Measurements from ENCODE around the gene CHCHD5. TPM values are rescaled to one million over a fixed set of nuclear protein-coding genes. Genes with fewer than 3 reads are reported as not detected.

Gene CHCHD5
- total RNA-seq, 2 donors from 2014 or later, result 26.3 to 35.4 TPM

DNA sequence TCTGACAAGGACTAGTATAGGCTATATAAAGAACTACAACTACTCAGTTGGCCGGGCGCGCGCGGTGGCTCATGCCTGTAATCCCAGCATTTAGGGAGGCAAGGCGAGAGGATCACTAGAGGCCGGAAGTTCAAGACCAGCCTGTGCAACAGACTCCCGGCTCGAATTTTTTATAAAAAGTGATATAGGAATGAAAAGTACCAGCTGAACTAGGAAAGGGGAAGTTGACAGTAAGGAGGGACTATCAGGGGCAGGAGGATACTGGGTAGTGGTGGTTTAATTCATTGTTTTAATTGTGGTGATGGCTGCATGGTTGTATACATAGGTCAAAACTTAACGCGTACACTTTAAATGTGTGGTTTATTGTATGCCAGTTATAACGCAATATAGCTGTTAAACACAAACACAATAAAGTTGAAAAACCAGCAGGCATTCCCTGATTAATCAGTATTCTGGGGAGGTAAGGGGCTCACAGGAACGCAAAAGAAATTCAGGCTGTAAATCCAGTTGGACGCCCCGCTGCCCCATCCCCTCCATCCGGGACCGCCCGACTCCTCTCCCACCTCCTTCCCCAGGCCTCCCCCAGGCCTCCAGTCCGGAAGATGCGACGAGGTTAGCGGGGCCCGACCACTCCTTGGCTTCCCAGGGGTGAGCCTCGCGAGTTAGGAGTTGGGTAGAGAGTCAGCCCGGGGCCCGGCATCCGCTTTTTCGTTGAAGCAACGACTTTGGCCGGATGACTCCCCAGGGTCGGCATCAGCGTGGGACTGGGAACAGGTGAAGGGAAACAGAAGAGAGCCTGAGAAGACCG lies 42.9 kb upstream of the CHCHD5 start:
- peaks cover 5% of the 10 kb centered on the region for H3K4me1 ChIP-seq (replicated peaks)
- intact Hi-C loops (cut with DNase I), result loop anchor here (2.0 to 5.0 kb wide), 2 partner anchors 41 to 59 kb away; partner anchors contain the start of genes CHCHD5 and TTL
- no peak for DNase-seq (ENCODE audit: low spot score)
- H3K27ac ChIP-seq, result peak overlapping the region; percentile 86 to 87
- H3K9me3 ChIP-seq, result no peaks in the 10 kb centered on the region
- no peak for TF ChIP-seq POLR2A (IDR thresholded peaks at IDR 0.05)
- no peak for TF ChIP-seq POLR2AphosphoS5 (IDR thresholded peaks at IDR 0.05)
- no peak for TF ChIP-seq CTCF (IDR thresholded peaks at IDR 0.05)
- 20% methylated on average over 34 of the region's 34 CpGs for WGBS
- peak overlapping the region; percentile 60 to 67 for H3K4me3 ChIP-seq
- no peaks in the 10 kb centered on the region for H3K27me3 ChIP-seq (replicated peaks; ENCODE audit: insufficient read depth)
- H3K36me3 ChIP-seq, result no peaks in the 10 kb centered on the region

DNA sequence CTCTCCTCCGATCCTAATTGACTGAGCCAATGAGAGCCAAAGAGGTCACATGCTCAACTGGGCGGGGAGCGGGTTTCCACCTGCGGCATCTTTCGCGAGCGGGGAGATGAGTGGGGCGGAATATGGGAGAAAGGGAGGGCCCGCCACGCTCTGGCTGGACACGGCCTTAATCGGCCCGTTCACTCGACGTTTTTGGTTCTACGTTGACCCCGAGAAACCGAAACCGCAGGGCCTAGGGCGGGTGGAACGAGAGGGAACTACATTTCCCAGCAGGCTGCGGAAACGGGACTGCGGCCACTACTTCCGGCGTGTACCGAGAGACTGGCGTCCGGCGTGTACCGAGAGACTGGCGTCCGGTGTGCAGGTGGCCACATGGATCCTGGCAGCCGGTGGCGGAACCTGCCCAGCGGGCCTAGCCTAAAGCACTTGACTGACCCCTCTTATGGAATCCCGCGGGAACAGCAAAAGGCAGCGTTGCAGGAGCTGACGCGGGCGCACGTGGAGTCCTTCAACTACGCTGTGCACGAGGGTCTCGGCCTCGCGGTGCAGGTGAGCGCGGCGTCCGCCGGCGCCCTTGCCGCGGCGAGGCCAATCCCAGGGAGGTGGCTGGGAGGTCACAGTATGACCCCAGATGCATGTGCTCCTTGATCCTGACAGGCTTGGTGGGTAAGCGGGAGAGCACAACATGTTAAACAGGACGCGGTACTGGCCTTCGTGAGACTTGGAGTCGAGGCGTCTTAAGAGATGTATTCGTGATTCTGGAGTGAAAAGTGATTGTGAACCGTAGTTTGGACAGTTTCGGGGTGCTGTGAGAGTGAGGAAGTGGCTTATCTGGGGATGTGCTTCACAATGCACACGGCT lies 42.1 kb upstream of the CHCHD5 start, which contains the start of gene POLR1B:
TSS of gene POLR1B (plus strand) at position 343 of the 861 bp plus-strand sequence. CDS start at position 373, 30 bp downstream.
- DNase-seq (ENCODE audit: low spot score), result peak; percentile 80
- peak; percentile 82 for TF ChIP-seq POLR2AphosphoS5 (IDR thresholded peaks at IDR 0.05)
- TF ChIP-seq CTCF (IDR thresholded peaks at IDR 0.05), result no peak
- TF ChIP-seq POLR2A (IDR thresholded peaks at IDR 0.05), result peak; percentile 18
- H3K36me3 ChIP-seq, result no peaks in the 10 kb centered on the region
- intact Hi-C loops (cut with DNase I), result loop anchor here (2.0 to 5.0 kb wide), 2 partner anchors 40 to 60 kb away; partner anchors contain the start of genes CHCHD5 and TTL
- peaks cover 5% of the 10 kb centered on the region for H3K4me1 ChIP-seq (replicated peaks)
- H3K4me3 ChIP-seq, result peak within 1 kb of the TSS; percentile 60 to 67
- no peaks in the 10 kb centered on the region for H3K27me3 ChIP-seq (replicated peaks; ENCODE audit: insufficient read depth)
- H3K27ac ChIP-seq, result peak within 1 kb of the TSS; percentile 86 to 87
- 1% methylated on average over 59 of the region's 67 CpGs for WGBS
- H3K9me3 ChIP-seq, result no peaks in the 10 kb centered on the region

DNA sequence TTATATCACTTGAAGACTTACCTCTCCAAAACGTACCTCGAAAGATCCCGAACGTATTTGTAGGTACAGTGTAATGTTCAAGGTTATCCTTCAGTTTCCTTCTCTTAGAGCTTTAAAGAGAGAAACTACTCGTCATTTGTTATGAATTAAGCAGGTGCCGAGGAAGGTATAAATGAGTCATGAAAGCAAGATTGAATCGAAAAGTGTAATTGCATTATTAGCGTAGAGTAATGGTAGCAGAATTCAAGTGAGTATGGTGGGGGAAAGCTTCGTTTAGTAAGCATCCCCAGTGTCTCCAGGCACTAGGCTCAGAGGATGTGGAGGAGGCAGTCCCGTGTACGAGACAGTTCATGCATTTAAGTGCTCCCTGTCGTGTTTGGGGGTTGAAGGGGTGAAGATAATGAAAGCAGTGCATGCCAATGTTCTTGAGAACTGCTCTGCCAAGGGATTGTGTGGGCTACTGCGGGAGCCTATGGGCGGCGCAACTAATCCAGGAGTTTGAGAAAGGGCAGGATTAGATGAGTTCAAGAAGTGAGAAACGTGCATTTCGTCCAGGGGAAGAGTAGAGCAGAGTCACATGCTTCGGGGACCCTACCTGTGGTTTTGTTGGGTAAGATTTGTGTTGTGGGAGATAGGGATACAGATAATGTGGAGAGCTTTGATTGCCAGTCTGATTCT lies 41.3 kb upstream of the CHCHD5 start:
- H3K27me3 ChIP-seq (replicated peaks; ENCODE audit: insufficient read depth), result no peaks in the 10 kb centered on the region
- TF ChIP-seq CTCF (IDR thresholded peaks at IDR 0.05) (no peak), POLR2A (IDR thresholded peaks at IDR 0.05) (no peak), POLR2AphosphoS5 (IDR thresholded peaks at IDR 0.05) (no peak)
- H3K9me3 ChIP-seq, result no peaks in the 10 kb centered on the region
- H3K4me3 ChIP-seq, result peak overlapping the region; percentile 60 to 67
- H3K36me3 ChIP-seq, result no peaks in the 10 kb centered on the region
- peaks cover 5% of the 10 kb centered on the region for H3K4me1 ChIP-seq (replicated peaks)
- no peak overlapping the region for H3K27ac ChIP-seq
- WGBS, result 3% methylated on average over 18 of the region's 18 CpGs
- intact Hi-C loops (cut with DNase I), result loop anchor here (2.0 to 5.0 kb wide), 2 partner anchors 39 to 60 kb away; partner anchors contain the start of genes CHCHD5 and TTL
- DNase-seq (ENCODE audit: low spot score), result no peak

- TF ChIP-seq CTCF (IDR thresholded peaks at IDR 0.05) (no peak), POLR2AphosphoS5 (IDR thresholded peaks at IDR 0.05) (no peak), POLR2A (IDR thresholded peaks at IDR 0.05) (no peak)
- 85% methylated on average over 4 of the region's 4 CpGs for WGBS
Measured at GRCh38 chr2:112547333-112547732, 37.1 kb upstream of the CHCHD5 start.

More at GRCh38 chr2:112547333-112547732, 37.1 kb upstream of the CHCHD5 start:
- no peaks in the 10 kb centered on the region for H3K27me3 ChIP-seq (replicated peaks; ENCODE audit: insufficient read depth)
- H3K4me1 ChIP-seq (replicated peaks), result peaks cover 5% of the 10 kb centered on the region
- DNase-seq (ENCODE audit: low spot score), result no peak
- no peak overlapping the region for H3K27ac ChIP-seq
- intact Hi-C loops (cut with DNase I), result no loop called here
- H3K9me3 ChIP-seq, result no peaks in the 10 kb centered on the region
- H3K4me3 ChIP-seq, result no peak overlapping the region
- H3K36me3 ChIP-seq, result no peaks in the 10 kb centered on the region
